ENCODE measurements around the gene RASA1. TPM values are rescaled to one million over a fixed set of nuclear protein-coding genes. Genes with fewer than 3 reads are reported as not detected.

The RASA1 gene
- total RNA-seq, 1 experiment from 2014 or later, result 23.3 TPM

GRCh38 chr5:87392801-87393200, 125.1 kb downstream of the RASA1 start:
- peaks cover 22% of the 10 kb centered on the region for H3K36me3 ChIP-seq (replicated peaks; ENCODE audit: control insufficient read depth, insufficient read depth, low read length)

GRCh38 chr5:87393331-87393730, 125.6 kb downstream of the RASA1 start:
- Histone ChIP-seq H3K27me3 (ENCODE audit: control insufficient read depth, insufficient read depth, low read length) (no peaks in the 10 kb centered on the region), H3K4me3 (ENCODE audit: insufficient read depth, low read depth, low read length) (no peak overlapping the region), H3K36me3 (replicated peaks; ENCODE audit: control insufficient read depth, insufficient read depth, low read length) (peaks cover 22% of the 10 kb centered on the region)
- DNase-seq, result no peak

More at GRCh38 chr5:87392801-87393200, 125.1 kb downstream of the RASA1 start:
- Histone ChIP-seq H3K27me3 (ENCODE audit: control insufficient read depth, insufficient read depth, low read length) (no peaks in the 10 kb centered on the region), H3K4me3 (ENCODE audit: insufficient read depth, low read depth, low read length) (no peak overlapping the region)
- DNase-seq, result no peak

GRCh38 chr5:87394411-87395165, 126.9 kb downstream of the RASA1 start:
- peaks cover 26% of the 10 kb centered on the region for H3K36me3 ChIP-seq (replicated peaks; ENCODE audit: control insufficient read depth, insufficient read depth, low read length)
- no peak for DNase-seq
- H3K27me3 ChIP-seq (ENCODE audit: control insufficient read depth, insufficient read depth, low read length), result no peaks in the 10 kb centered on the region
- no peak overlapping the region for H3K4me3 ChIP-seq (ENCODE audit: insufficient read depth, low read depth, low read length)

- H3K36me3 ChIP-seq (replicated peaks; ENCODE audit: control insufficient read depth, insufficient read depth, low read length), result peaks cover 22% of the 10 kb centered on the region
- no peak for DNase-seq
- H3K27me3 ChIP-seq (ENCODE audit: control insufficient read depth, insufficient read depth, low read length), result no peaks in the 10 kb centered on the region
- H3K4me3 ChIP-seq (ENCODE audit: insufficient read depth, low read depth, low read length), result no peak overlapping the region
Observed at GRCh38 chr5:87398981-87399614, 131.4 kb downstream of the RASA1 start.

- Histone ChIP-seq H3K36me3 (replicated peaks; ENCODE audit: control insufficient read depth, insufficient read depth, low read length) (peaks cover 22% of the 10 kb centered on the region), H3K4me3 (ENCODE audit: insufficient read depth, low read depth, low read length) (no peak overlapping the region), H3K27me3 (ENCODE audit: control insufficient read depth, insufficient read depth, low read length) (no peaks in the 10 kb centered on the region)
- no peak for DNase-seq
Observed at GRCh38 chr5:87399720-87400119, 132.0 kb downstream of the RASA1 start.

GRCh38 chr5:87400305-87400899, 132.7 kb downstream of the RASA1 start:
- H3K27me3 ChIP-seq (ENCODE audit: control insufficient read depth, insufficient read depth, low read length), result no peaks in the 10 kb centered on the region
- DNase-seq, result no peak
- H3K36me3 ChIP-seq (replicated peaks; ENCODE audit: control insufficient read depth, insufficient read depth, low read length), result peaks cover 23% of the 10 kb centered on the region
- H3K4me3 ChIP-seq (ENCODE audit: insufficient read depth, low read depth, low read length), result no peak overlapping the region

- H3K4me3 ChIP-seq (ENCODE audit: insufficient read depth, low read depth, low read length), result no peak overlapping the region
- no peaks in the 10 kb centered on the region for H3K27me3 ChIP-seq (ENCODE audit: control insufficient read depth, insufficient read depth, low read length)
- H3K36me3 ChIP-seq (replicated peaks; ENCODE audit: control insufficient read depth, insufficient read depth, low read length), result peaks cover 25% of the 10 kb centered on the region
- DNase-seq, result no peak
Observed at GRCh38 chr5:87401626-87402025, 133.9 kb downstream of the RASA1 start.

- Histone ChIP-seq H3K4me3 (ENCODE audit: insufficient read depth, low read depth, low read length) (no peak overlapping the region), H3K36me3 (replicated peaks; ENCODE audit: control insufficient read depth, insufficient read depth, low read length) (peaks cover 34% of the 10 kb centered on the region)
- DNase-seq, result no peak
Observed at GRCh38 chr5:87403409-87403808, 135.7 kb downstream of the RASA1 start.

GRCh38 chr5:87403899-87404298, 136.2 kb downstream of the RASA1 start:
- no peak for DNase-seq
- Histone ChIP-seq H3K27me3 (ENCODE audit: control insufficient read depth, insufficient read depth, low read length) (no peaks in the 10 kb centered on the region), H3K4me3 (ENCODE audit: insufficient read depth, low read depth, low read length) (no peak overlapping the region), H3K36me3 (replicated peaks; ENCODE audit: control insufficient read depth, insufficient read depth, low read length) (peaks cover 34% of the 10 kb centered on the region)

More at GRCh38 chr5:87403409-87403808, 135.7 kb downstream of the RASA1 start:
- H3K27me3 ChIP-seq (ENCODE audit: control insufficient read depth, insufficient read depth, low read length), result no peaks in the 10 kb centered on the region

- no peaks in the 10 kb centered on the region for H3K27me3 ChIP-seq (ENCODE audit: control insufficient read depth, insufficient read depth, low read length)
- peaks cover 31% of the 10 kb centered on the region for H3K36me3 ChIP-seq (replicated peaks; ENCODE audit: control insufficient read depth, insufficient read depth, low read length)
- H3K4me3 ChIP-seq (ENCODE audit: insufficient read depth, low read depth, low read length), result no peak overlapping the region
- DNase-seq, result no peak
Observed at GRCh38 chr5:87404359-87404758, 136.7 kb downstream of the RASA1 start.

- H3K4me3 ChIP-seq (ENCODE audit: insufficient read depth, low read depth, low read length), result no peak overlapping the region
- peaks cover 31% of the 10 kb centered on the region for H3K36me3 ChIP-seq (replicated peaks; ENCODE audit: control insufficient read depth, insufficient read depth, low read length)
- DNase-seq, result no peak
- no peaks in the 10 kb centered on the region for H3K27me3 ChIP-seq (ENCODE audit: control insufficient read depth, insufficient read depth, low read length)
Observed at GRCh38 chr5:87405472-87406155, 137.9 kb downstream of the RASA1 start.

- no peak for DNase-seq
- Histone ChIP-seq H3K4me3 (ENCODE audit: insufficient read depth, low read depth, low read length) (no peak overlapping the region), H3K27me3 (ENCODE audit: control insufficient read depth, insufficient read depth, low read length) (no peaks in the 10 kb centered on the region), H3K36me3 (replicated peaks; ENCODE audit: control insufficient read depth, insufficient read depth, low read length) (peaks cover 22% of the 10 kb centered on the region)
Observed at GRCh38 chr5:87408204-87408603, 140.5 kb downstream of the RASA1 start.

- DNase-seq, result no peak
- no peak overlapping the region for H3K4me3 ChIP-seq (ENCODE audit: insufficient read depth, low read depth, low read length)
Observed at GRCh38 chr5:87410931-87411330, 143.2 kb downstream of the RASA1 start.

GRCh38 chr5:87411586-87411972, 143.9 kb downstream of the RASA1 start:
- H3K4me3 ChIP-seq (ENCODE audit: insufficient read depth, low read depth, low read length), result peak overlapping the region; percentile 80
- peaks cover 11% of the 10 kb centered on the region for H3K36me3 ChIP-seq (replicated peaks; ENCODE audit: control insufficient read depth, insufficient read depth, low read length)
- no peak for DNase-seq
- H3K27me3 ChIP-seq (ENCODE audit: control insufficient read depth, insufficient read depth, low read length), result no peaks in the 10 kb centered on the region

More at GRCh38 chr5:87410931-87411330, 143.2 kb downstream of the RASA1 start:
- Histone ChIP-seq H3K36me3 (replicated peaks; ENCODE audit: control insufficient read depth, insufficient read depth, low read length) (peaks cover 11% of the 10 kb centered on the region), H3K27me3 (ENCODE audit: control insufficient read depth, insufficient read depth, low read length) (no peaks in the 10 kb centered on the region)
